Measurements from ENCODE around the gene BRSK2.

The BRSK2 gene

DNA sequence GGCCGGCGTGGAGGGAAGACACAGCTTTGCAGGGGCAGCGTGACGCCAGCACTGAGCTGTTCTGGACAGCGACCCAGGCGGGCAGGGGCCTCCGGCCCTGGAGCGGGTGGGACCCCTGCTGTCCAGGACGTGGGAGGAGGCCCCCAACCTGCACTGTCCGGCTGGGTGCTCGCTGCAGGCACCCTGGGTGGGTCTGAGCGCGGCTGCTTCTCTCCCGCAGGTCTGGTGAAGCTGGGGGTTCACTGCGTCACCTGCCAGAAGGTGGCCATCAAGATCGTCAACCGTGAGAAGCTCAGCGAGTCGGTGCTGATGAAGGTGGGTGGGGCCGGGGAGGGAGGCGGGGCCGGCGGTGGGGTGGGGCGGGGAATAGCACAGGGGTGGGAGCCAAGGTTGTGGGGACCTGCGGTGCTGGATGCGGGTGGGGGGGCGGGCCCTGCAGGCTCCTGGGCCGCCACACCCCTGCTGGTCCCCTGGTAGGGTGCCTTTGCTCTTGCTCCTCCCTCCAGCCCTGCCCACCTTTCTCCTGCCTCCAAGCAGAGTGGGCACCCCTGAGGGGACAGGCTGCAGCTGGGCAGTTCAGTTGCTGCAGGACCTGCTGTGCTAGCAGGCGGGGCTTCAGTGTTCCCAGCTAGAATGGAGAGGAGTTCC is 46.2 kb downstream of the BRSK2 start:
- no peaks in the 10 kb centered on the region for H3F3A ChIP-seq (ENCODE audit: insufficient read depth, low read length)
- no peaks in the 10 kb centered on the region for H4K20me1 ChIP-seq (ENCODE audit: insufficient read depth, low read length)
- no peaks in the 10 kb centered on the region for H3K36me3 ChIP-seq (ENCODE audit: insufficient read depth, low read length)
- no peak overlapping the region for H3K4me2 ChIP-seq (ENCODE audit: low read length)
- H2AFZ ChIP-seq (ENCODE audit: low read length), result no peak overlapping the region
- H3K27ac ChIP-seq (ENCODE audit: low read depth, low read length, poor library complexity, severe bottlenecking), result no peak overlapping the region
- H3K9me3 ChIP-seq (ENCODE audit: low read length), result no peaks in the 10 kb centered on the region
- TF ChIP-seq EZH2 (IDR thresholded peaks at IDR 0.05; ENCODE audit: borderline replicate concordance, low read length), result no peak
- TF ChIP-seq, protein P1, sequence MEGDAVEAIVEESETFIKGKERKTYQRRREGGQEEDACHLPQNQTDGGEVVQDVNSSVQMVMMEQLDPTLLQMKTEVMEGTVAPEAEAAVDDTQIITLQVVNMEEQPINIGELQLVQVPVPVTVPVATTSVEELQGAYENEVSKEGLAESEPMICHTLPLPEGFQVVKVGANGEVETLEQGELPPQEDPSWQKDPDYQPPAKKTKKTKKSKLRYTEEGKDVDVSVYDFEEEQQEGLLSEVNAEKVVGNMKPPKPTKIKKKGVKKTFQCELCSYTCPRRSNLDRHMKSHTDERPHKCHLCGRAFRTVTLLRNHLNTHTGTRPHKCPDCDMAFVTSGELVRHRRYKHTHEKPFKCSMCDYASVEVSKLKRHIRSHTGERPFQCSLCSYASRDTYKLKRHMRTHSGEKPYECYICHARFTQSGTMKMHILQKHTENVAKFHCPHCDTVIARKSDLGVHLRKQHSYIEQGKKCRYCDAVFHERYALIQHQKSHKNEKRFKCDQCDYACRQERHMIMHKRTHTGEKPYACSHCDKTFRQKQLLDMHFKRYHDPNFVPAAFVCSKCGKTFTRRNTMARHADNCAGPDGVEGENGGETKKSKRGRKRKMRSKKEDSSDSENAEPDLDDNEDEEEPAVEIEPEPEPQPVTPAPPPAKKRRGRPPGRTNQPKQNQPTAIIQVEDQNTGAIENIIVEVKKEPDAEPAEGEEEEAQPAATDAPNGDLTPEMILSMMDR (IDR thresholded peaks at IDR 0.05; ENCODE audit: low read length), result no peak
- H3K9ac ChIP-seq (ENCODE audit: low read length), result no peak overlapping the region
- H3K4me1 ChIP-seq (ENCODE audit: insufficient read depth, low read length, severe bottlenecking), result no peaks in the 10 kb centered on the region
- no peaks in the 10 kb centered on the region for H3K27me3 ChIP-seq (ENCODE audit: insufficient read depth, low read length)
- no peaks in the 10 kb centered on the region for H3K79me2 ChIP-seq (ENCODE audit: insufficient read depth, low read length)
- H3K9me2 ChIP-seq (ENCODE audit: low read depth, low read length), result no peaks in the 10 kb centered on the region
- no peak overlapping the region for H3K4me3 ChIP-seq (ENCODE audit: low read depth, low read length, poor library complexity, severe bottlenecking)

GRCh38 chr11:1436468-1437039 is 46.8 kb downstream of the BRSK2 start:
- Histone ChIP-seq H3K9ac (ENCODE audit: low read length) (no peak overlapping the region), H3K4me2 (ENCODE audit: low read length) (no peak overlapping the region), H3K36me3 (ENCODE audit: insufficient read depth, low read length) (no peaks in the 10 kb centered on the region)

GRCh38 chr11:1437500-1437899 is 47.8 kb downstream of the BRSK2 start:
- Histone ChIP-seq H3K9me2 (ENCODE audit: low read depth, low read length) (no peaks in the 10 kb centered on the region), H3K4me3 (ENCODE audit: low read depth, low read length, poor library complexity, severe bottlenecking) (no peak overlapping the region), H2AFZ (ENCODE audit: low read length) (no peak overlapping the region), H3F3A (ENCODE audit: insufficient read depth, low read length) (no peaks in the 10 kb centered on the region), H3K9ac (ENCODE audit: low read length) (no peak overlapping the region), H3K27ac (ENCODE audit: low read depth, low read length, poor library complexity, severe bottlenecking) (no peak overlapping the region), H3K27me3 (ENCODE audit: insufficient read depth, low read length) (no peaks in the 10 kb centered on the region), H3K9me3 (ENCODE audit: low read length) (no peaks in the 10 kb centered on the region), H3K4me1 (ENCODE audit: insufficient read depth, low read length, severe bottlenecking) (no peaks in the 10 kb centered on the region), H3K79me2 (ENCODE audit: insufficient read depth, low read length) (no peaks in the 10 kb centered on the region), H4K20me1 (ENCODE audit: insufficient read depth, low read length) (no peaks in the 10 kb centered on the region), H3K4me2 (ENCODE audit: low read length) (no peak overlapping the region), H3K36me3 (ENCODE audit: insufficient read depth, low read length) (no peaks in the 10 kb centered on the region)
- TF ChIP-seq EZH2 (IDR thresholded peaks at IDR 0.05; ENCODE audit: borderline replicate concordance, low read length), result no peak
- TF ChIP-seq, protein P1 (IDR thresholded peaks at IDR 0.05; ENCODE audit: low read length), result no peak

More at GRCh38 chr11:1436468-1437039, 46.8 kb downstream of the BRSK2 start:
- Histone ChIP-seq H3K27me3 (ENCODE audit: insufficient read depth, low read length) (no peaks in the 10 kb centered on the region), H3K27ac (ENCODE audit: low read depth, low read length, poor library complexity, severe bottlenecking) (no peak overlapping the region), H4K20me1 (ENCODE audit: insufficient read depth, low read length) (no peaks in the 10 kb centered on the region), H3K79me2 (ENCODE audit: insufficient read depth, low read length) (no peaks in the 10 kb centered on the region), H3F3A (ENCODE audit: insufficient read depth, low read length) (no peaks in the 10 kb centered on the region), H3K4me1 (ENCODE audit: insufficient read depth, low read length, severe bottlenecking) (no peaks in the 10 kb centered on the region), H3K4me3 (ENCODE audit: low read depth, low read length, poor library complexity, severe bottlenecking) (no peak overlapping the region), H2AFZ (ENCODE audit: low read length) (no peak overlapping the region), H3K9me2 (ENCODE audit: low read depth, low read length) (no peaks in the 10 kb centered on the region), H3K9me3 (ENCODE audit: low read length) (no peaks in the 10 kb centered on the region)
- no peak for TF ChIP-seq EZH2 (IDR thresholded peaks at IDR 0.05; ENCODE audit: borderline replicate concordance, low read length)
- TF ChIP-seq, protein P1 (IDR thresholded peaks at IDR 0.05; ENCODE audit: low read length), result no peak
